BE2C (cell line): ENCODE measurements around the gene TRIO.

Source experiments
- DNase-seq: peaks from one replicate; pipeline ENCODE4 v3.0.0-alpha.2; 2020
- H3K27me3 ChIP-seq: fragments of 250-450 bp; sonication (Bioruptor Pico); 2 replicates; pipeline ENCODE4 v1.5.1; 2020; ENCODE audit warnings: mild to moderate bottlenecking
- H3K36me3 ChIP-seq: fragments of 250-450 bp; sonication (Bioruptor Pico); 2 replicates; pipeline ENCODE4 v1.5.1; 2020; ENCODE audit warnings: mild to moderate bottlenecking
- H3K4me1 ChIP-seq: fragments of 250-450 bp; sonication (Bioruptor Pico); 2 replicates; pipeline ENCODE4 v1.5.1; 2020
- H3K4me3 ChIP-seq: 2 replicates; pipeline ENCODE4 v1.5.1; 2011; ENCODE audit warnings: low read depth, low read length
- H3K9me3 ChIP-seq: fragments of 250-450 bp; sonication (Bioruptor Pico); 2 replicates; pipeline ENCODE4 v1.5.1; 2020
- TF ChIP-seq, protein P1 (sequence below): IDR thresholded peaks from 2 replicates; pipeline ENCODE4 v1.5.1; 2012; ENCODE audit warnings: mild to moderate bottlenecking, low read depth, low read length

The TRIO gene

GRCh38 chr5:14449052-14449661, 306.0 kb downstream of the TRIO start:
- Histone ChIP-seq H3K4me1 (peaks cover 59% of the 10 kb centered on the region), H3K36me3 (peaks cover 33% of the 10 kb centered on the region), H3K9me3 (no peaks in the 10 kb centered on the region), H3K4me3 (no peak overlapping the region), H3K27me3 (no peaks in the 10 kb centered on the region)
- TF ChIP-seq, protein P1, sequence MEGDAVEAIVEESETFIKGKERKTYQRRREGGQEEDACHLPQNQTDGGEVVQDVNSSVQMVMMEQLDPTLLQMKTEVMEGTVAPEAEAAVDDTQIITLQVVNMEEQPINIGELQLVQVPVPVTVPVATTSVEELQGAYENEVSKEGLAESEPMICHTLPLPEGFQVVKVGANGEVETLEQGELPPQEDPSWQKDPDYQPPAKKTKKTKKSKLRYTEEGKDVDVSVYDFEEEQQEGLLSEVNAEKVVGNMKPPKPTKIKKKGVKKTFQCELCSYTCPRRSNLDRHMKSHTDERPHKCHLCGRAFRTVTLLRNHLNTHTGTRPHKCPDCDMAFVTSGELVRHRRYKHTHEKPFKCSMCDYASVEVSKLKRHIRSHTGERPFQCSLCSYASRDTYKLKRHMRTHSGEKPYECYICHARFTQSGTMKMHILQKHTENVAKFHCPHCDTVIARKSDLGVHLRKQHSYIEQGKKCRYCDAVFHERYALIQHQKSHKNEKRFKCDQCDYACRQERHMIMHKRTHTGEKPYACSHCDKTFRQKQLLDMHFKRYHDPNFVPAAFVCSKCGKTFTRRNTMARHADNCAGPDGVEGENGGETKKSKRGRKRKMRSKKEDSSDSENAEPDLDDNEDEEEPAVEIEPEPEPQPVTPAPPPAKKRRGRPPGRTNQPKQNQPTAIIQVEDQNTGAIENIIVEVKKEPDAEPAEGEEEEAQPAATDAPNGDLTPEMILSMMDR = no peak
- DNase-seq = peak; percentile 68

DNA sequence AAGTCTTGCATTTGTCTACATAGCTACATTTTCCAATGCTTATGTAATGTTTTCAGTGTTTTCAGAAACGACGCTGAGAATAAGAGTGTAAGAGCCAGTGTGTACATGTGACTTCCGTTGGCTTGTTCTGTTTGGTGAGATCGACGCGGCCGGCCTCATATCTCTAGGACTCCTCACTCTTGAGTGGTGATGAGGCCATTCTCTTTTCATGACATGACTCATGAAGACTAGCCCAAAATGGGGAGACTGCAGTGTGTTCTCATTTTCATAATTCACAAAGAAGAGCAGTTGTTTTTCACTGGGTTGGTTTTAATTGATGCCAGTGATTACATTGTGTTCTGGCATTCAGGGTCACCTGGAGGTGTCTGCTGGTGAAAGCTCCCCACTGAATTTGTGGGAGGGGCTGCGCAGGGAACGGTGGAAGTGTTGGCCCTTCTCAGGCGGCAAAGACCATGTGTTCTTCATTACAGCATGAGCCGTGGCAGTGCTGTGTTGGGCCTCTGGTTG, 306.9 kb downstream of the TRIO start:
- no peak for DNase-seq
- TF ChIP-seq, protein P1 = no peak
- no peaks in the 10 kb centered on the region for H3K27me3 ChIP-seq
- peaks cover 59% of the 10 kb centered on the region for H3K4me1 ChIP-seq
- H3K36me3 ChIP-seq = peaks cover 42% of the 10 kb centered on the region
- H3K4me3 ChIP-seq = no peak overlapping the region
- H3K9me3 ChIP-seq = no peaks in the 10 kb centered on the region

DNA sequence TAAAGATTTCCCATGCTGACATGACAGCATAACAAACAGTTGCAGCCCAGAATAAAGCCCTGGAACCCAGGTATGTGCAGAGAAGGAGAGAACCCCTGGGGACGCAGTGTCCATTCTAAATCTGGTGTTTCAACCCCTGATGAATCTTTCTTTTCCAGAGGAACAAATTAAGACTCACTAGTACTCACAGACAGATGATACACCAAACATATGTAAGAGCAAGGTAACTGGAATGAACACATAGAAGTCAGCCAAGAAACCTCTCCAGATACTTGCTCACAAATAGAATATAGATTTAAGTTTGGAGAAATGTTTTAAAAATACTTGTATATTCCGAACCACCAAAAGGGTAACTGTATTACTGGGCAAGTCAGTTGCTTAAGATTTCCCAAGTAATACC, 307.6 kb downstream of the TRIO start:
- Histone ChIP-seq H3K36me3 (peaks cover 48% of the 10 kb centered on the region), H3K9me3 (no peaks in the 10 kb centered on the region), H3K27me3 (no peaks in the 10 kb centered on the region), H3K4me1 (peaks cover 54% of the 10 kb centered on the region), H3K4me3 (no peak overlapping the region)
- DNase-seq = no peak
- TF ChIP-seq, protein P1 = no peak

GRCh38 chr5:14451871-14452270, 308.7 kb downstream of the TRIO start:
- TF ChIP-seq, protein P1 = no peak
- H3K27me3 ChIP-seq = no peaks in the 10 kb centered on the region
- H3K4me1 ChIP-seq = peaks cover 50% of the 10 kb centered on the region
- peaks cover 56% of the 10 kb centered on the region for H3K36me3 ChIP-seq
- no peaks in the 10 kb centered on the region for H3K9me3 ChIP-seq
- DNase-seq = no peak
- H3K4me3 ChIP-seq = no peak overlapping the region

DNA sequence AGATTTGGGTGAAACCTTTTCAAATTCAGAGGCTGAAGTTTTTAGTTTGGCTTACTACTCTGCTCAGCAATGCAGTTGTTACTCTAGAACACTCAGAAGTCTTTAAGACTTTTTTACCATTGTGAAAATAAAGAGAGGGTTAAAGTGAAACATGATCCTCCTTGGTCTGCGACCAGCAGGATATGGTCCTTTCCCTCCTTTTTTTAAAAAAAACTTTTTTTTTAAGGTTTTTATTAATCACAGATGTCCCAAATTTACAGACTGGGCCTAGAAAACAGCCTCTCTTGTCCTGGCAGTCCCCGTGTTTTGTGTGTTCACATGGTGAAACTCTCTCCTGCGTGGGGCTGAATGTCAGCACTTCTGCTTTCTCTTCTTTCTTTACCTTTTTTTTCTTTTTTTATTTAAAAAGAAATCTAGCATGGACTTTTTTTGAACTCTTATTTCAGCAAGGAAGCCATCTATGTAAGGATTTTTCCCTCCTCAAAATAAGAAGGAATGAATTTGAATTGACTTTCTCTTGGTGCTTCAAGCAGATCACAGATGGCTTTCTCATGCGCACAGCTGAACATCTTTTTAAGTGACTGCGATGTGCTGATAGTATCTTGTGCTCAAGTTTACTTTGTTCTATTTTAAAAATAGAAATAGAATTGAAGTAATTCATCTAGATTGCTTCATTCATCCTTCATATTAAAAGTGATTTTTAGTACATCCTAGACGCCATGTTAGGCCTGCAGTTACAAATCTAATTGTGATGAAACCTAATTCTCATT, 309.7 kb downstream of the TRIO start:
- TF ChIP-seq, protein P1 = no peak
- no peak for DNase-seq

GRCh38 chr5:14453481-14453880, 310.3 kb downstream of the TRIO start:
- no peaks in the 10 kb centered on the region for H3K9me3 ChIP-seq
- no peaks in the 10 kb centered on the region for H3K27me3 ChIP-seq
- TF ChIP-seq, protein P1 = no peak
- H3K4me3 ChIP-seq = no peak overlapping the region
- no peak for DNase-seq
- H3K4me1 ChIP-seq = peaks cover 43% of the 10 kb centered on the region
- H3K36me3 ChIP-seq = peaks cover 64% of the 10 kb centered on the region

More for the DNA sequence above, 309.7 kb downstream of the TRIO start:
- Histone ChIP-seq H3K36me3 (peaks cover 59% of the 10 kb centered on the region), H3K9me3 (no peaks in the 10 kb centered on the region), H3K4me3 (no peak overlapping the region), H3K27me3 (no peaks in the 10 kb centered on the region), H3K4me1 (peaks cover 45% of the 10 kb centered on the region)
